ENCODE results near the gene PNMA6E. TPM values are rescaled to one million over a fixed set of nuclear protein-coding genes. Genes with fewer than 3 reads are reported as not detected.

The PNMA6E gene
- total RNA-seq, 6 experiments from 2014 or later: not detected

GRCh38 chrX:153438532-153438931 is 37.4 kb upstream of the PNMA6E start:
- intact Hi-C loops (cut with DNase I): no loop called here
- ATAC-seq (peak; percentile 54 to 76 (median 66)), DNase-seq (no peak)
- no peaks in the 10 kb centered on the region for H3K36me3 ChIP-seq
- TF ChIP-seq POLR2A (IDR thresholded peaks at IDR 0.05) (no peak), CTCF (IDR thresholded peaks at IDR 0.05) (peak; percentile 10 to 41 (median 26))
- no peak overlapping the region for H3K27ac ChIP-seq
- 31% methylated on average over 7 of the region's 8 CpGs for WGBS (ENCODE audit: insufficient coverage, low coverage, low lambda C conversion rate, missing lambda C conversion rate)
- no peaks in the 10 kb centered on the region for H3K9me3 ChIP-seq
- H3K4me3 ChIP-seq: no peak overlapping the region
- no peaks in the 10 kb centered on the region for H3K27me3 ChIP-seq
- H3K4me1 ChIP-seq: no peaks in the 10 kb centered on the region

DNA sequence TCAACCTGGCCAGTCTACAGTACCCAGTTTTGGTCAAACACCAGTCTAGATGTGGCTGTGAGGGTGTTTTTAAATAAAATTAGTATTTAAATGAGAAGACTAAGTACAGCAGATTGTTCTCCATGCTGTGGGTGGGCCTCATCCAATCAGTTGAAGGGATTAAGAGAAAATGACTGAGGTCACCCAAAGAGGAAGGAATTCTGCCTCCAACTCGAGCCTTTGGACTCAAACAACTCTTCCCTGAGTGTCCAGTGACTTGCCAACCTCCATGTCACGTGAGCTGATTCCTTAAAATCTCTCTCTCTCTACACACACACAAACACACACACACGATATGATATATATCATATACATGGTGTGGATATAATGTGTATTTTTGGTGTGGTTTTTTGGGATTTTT is 34.7 kb upstream of the PNMA6E start:
- Histone ChIP-seq H3K4me3 (no peak overlapping the region), H3K27me3 (peaks cover 0 to 7% of the 10 kb centered on the region in 2 donors), H3K4me1 (no peaks in the 10 kb centered on the region), H3K36me3 (no peaks in the 10 kb centered on the region), H3K9me3 (no peaks in the 10 kb centered on the region), H3K27ac (no peak overlapping the region)
- no peak for DNase-seq
- WGBS (ENCODE audit: insufficient coverage, low coverage, low lambda C conversion rate, missing lambda C conversion rate): 40% methylated on average over 3 of the region's 3 CpGs
- ATAC-seq: no peak
- intact Hi-C loops (cut with DNase I): no loop called here
- TF ChIP-seq CTCF (IDR thresholded peaks at IDR 0.05) (no peak), POLR2A (IDR thresholded peaks at IDR 0.05) (no peak)

- intact Hi-C loops (cut with DNase I): no loop called here
- DNase-seq: no peak
- TF ChIP-seq CTCF (IDR thresholded peaks at IDR 0.05): no peak
- no peak for TF ChIP-seq POLR2A (IDR thresholded peaks at IDR 0.05)
- no peak for ATAC-seq
- Histone ChIP-seq H3K4me1 (no peaks in the 10 kb centered on the region), H3K27me3 (peaks cover 0 to 7% of the 10 kb centered on the region in 2 donors), H3K9me3 (no peaks in the 10 kb centered on the region), H3K36me3 (no peaks in the 10 kb centered on the region), H3K27ac (no peak overlapping the region), H3K4me3 (no peak overlapping the region)
- 58% methylated on average over 6 of the region's 8 CpGs for WGBS (ENCODE audit: insufficient coverage, low coverage, low lambda C conversion rate, missing lambda C conversion rate)
Measured at GRCh38 chrX:153434801-153435200, 33.7 kb upstream of the PNMA6E start.

- WGBS (ENCODE audit: insufficient coverage, low coverage, low lambda C conversion rate, missing lambda C conversion rate): 53% methylated on average over 3 of the region's 17 CpGs
- Histone ChIP-seq H3K36me3 (no peaks in the 10 kb centered on the region), H3K27ac (no peak overlapping the region), H3K9me3 (no peaks in the 10 kb centered on the region), H3K4me3 (no peak overlapping the region), H3K4me1 (no peaks in the 10 kb centered on the region), H3K27me3 (peaks cover 0 to 7% of the 10 kb centered on the region in 2 donors)
- TF ChIP-seq POLR2A (IDR thresholded peaks at IDR 0.05) (no peak), CTCF (IDR thresholded peaks at IDR 0.05) (no peak)
- ATAC-seq (peak in 1 of 4 donors; percentile 35), DNase-seq (no peak)
- intact Hi-C loops (cut with DNase I): no loop called here
Measured at GRCh38 chrX:153433781-153434285, 32.7 kb upstream of the PNMA6E start.
